Peyer's patch (tissue), 4 donors: ENCODE data around the gene RWDD3. TPM values are rescaled to one million over a fixed set of nuclear protein-coding genes. Genes with fewer than 3 reads are reported as not detected.

Source experiments
- DNase-seq, 3 donors: peaks; one replicate each; pipeline ENCODE4 v3.0.0-alpha.2; 2017 to 2019
- H3K27ac ChIP-seq, 4 donors: fragments of 200-600 bp; sonication (generic); one replicate each; pipeline ENCODE4 v1.5.1; 2016 to 2019
- H3K27me3 ChIP-seq, 2 donors: fragments of 200-600 bp; sonication (generic); one replicate each; pipeline ENCODE4 v1.5.1; 2019
- H3K36me3 ChIP-seq, 3 donors: fragments of 200-600 bp; sonication (generic); one replicate each; pipeline ENCODE4 v1.5.1; 2016 to 2019
- H3K4me1 ChIP-seq, 4 donors: fragments of 200-600 bp; sonication (generic); one replicate each; pipeline ENCODE4 v1.5.1; 2016 to 2019
- H3K4me3 ChIP-seq, 4 donors: fragments of 200-600 bp; sonication (generic); 1 replicate in 3 of 4; 2 replicates in 1 of 4; pipeline ENCODE4 v1.5.1; 2016 to 2019; ENCODE audit warnings: mild to moderate bottlenecking in 1 of 4
- H3K9me3 ChIP-seq, 4 donors: fragments of 200-600 bp; sonication (generic); one replicate each; pipeline ENCODE4 v1.5.1; 2016 to 2019; ENCODE audit warnings: mild to moderate bottlenecking in 1 of 4
- POLR2A ChIP-seq, 2 donors: fragments of 450-650 bp; IDR thresholded peaks; one replicate each; pipeline ENCODE4 v1.5.1; 2017; ENCODE audit warnings: antibody characterized with exemption in 2 of 2, mild to moderate bottlenecking in 2 of 2, moderate library complexity in 2 of 2
- total RNA-seq, 4 donors: library from RNA; depleted of rRNA; stranded (reverse); fragments of >200 nt; gene quantifications; one replicate each; pipeline ENCODE4 v1.1.0, GENCODE V29; 2016
- TF ChIP-seq, protein P1 (sequence below), 6 experiments: fragments of 450-650 bp in 4 of 6; fragments of 200-600 bp in 2 of 6; sonication (generic) in 1 of 6; IDR thresholded peaks; one replicate each; pipeline ENCODE4 v1.5.1; 2017 to 2019; ENCODE audit warnings: antibody characterized with exemption in 6 of 6, mild to moderate bottlenecking in 3 of 6, moderate library complexity in 1 of 6

RWDD3 gene
- total RNA-seq, 4 donors from 2014 or later, result 6.7 to 25.6 (median 12.0) TPM

DNA sequence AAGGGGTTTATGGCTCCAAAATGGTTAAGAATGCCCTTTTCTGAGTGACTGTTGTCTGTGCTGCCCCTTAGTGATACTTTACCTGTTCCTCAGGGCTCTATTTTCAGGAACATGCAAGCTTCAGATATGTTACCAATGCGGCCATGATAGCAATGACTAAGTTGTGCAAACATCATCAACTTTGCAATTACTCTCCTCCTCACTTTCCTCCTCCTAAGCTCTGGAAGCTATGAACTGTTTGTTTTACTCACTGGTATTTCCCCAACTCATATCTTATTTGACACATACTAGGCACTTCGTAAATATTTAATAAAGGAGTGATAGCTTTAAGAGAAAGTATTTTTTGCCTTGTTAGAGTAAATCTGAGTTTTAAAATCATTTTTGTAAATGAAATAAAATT, 53.8 kb downstream of the RWDD3 start:
- H3K27me3 ChIP-seq, result no peaks in the 10 kb centered on the region
- no peaks in the 10 kb centered on the region for H3K4me1 ChIP-seq
- H3K4me3 ChIP-seq, result no peak overlapping the region
- H3K9me3 ChIP-seq, result no peaks in the 10 kb centered on the region
- TF ChIP-seq, protein P1, sequence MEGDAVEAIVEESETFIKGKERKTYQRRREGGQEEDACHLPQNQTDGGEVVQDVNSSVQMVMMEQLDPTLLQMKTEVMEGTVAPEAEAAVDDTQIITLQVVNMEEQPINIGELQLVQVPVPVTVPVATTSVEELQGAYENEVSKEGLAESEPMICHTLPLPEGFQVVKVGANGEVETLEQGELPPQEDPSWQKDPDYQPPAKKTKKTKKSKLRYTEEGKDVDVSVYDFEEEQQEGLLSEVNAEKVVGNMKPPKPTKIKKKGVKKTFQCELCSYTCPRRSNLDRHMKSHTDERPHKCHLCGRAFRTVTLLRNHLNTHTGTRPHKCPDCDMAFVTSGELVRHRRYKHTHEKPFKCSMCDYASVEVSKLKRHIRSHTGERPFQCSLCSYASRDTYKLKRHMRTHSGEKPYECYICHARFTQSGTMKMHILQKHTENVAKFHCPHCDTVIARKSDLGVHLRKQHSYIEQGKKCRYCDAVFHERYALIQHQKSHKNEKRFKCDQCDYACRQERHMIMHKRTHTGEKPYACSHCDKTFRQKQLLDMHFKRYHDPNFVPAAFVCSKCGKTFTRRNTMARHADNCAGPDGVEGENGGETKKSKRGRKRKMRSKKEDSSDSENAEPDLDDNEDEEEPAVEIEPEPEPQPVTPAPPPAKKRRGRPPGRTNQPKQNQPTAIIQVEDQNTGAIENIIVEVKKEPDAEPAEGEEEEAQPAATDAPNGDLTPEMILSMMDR (IDR thresholded peaks at IDR 0.05), result no peak
- TF ChIP-seq POLR2A (IDR thresholded peaks at IDR 0.05), result no peak
- no peak overlapping the region for H3K27ac ChIP-seq
- no peaks in the 10 kb centered on the region for H3K36me3 ChIP-seq
- no peak for DNase-seq

Other genes with a start within 250 kb of the RWDD3 start
- gene ALG14, start 161.3 kb upstream of the RWDD3 start, total RNA-seq, result 1 to 10 TPM in 3 of 4 donors, not detected in 1; 1.9 to 3.3 (median 2.6) TPM
- gene TLCD4, start 116.9 kb upstream of the RWDD3 start, total RNA-seq, result 10 to 100 TPM in 3 of 4 donors, 1 to 10 TPM in 1; 2.5 to 18.9 (median 12.4) TPM